Upper lobe of left lung (tissue), 6 donors: ENCODE measurements around the gene ZNF514. TPM values are rescaled to one million over a fixed set of nuclear protein-coding genes. Genes with fewer than 3 reads are reported as not detected.

Experiments
- total RNA-seq, 6 donors: library from RNA; depleted of rRNA in 4 of 6; stranded (reverse); fragments of >200 nt in 4 of 6; gene quantifications; one replicate each; pipeline versions ENCODE4 v1.1.0 to v1.2.1, GENCODE V29; 2016 to 2021
- donor health status: DM: no; HTN: no; CAD: no; lungs with moderate emphysema.
- donor health status: DM: no; HTN: yes; CAD: no; lungs with severe emphysema.

The ZNF514 gene
- total RNA-seq, 6 donors from 2014 or later = 12.5 to 49.2 (median 15.9) TPM

Other genes with a start within 250 kb of the ZNF514 start
- gene MAL, start 134.1 kb downstream of the ZNF514 start, total RNA-seq = 10 to 100 TPM in 1 of 6 donors, 1 to 10 TPM in 4, not detected in 1; 3.7 to 13.0 (median 5.0) TPM
- gene MRPS5, start 38.0 kb downstream of the ZNF514 start, total RNA-seq = 10 to 100 TPM; 37.5 to 77.5 (median 47.9) TPM
- gene ZNF2, start 6.0 kb upstream of the ZNF514 start, total RNA-seq = 10 to 100 TPM in 1 of 6 donors, 1 to 10 TPM in 4, not detected in 1; 4.1 to 12.6 (median 4.5) TPM
- gene ZNF892, start 47.7 kb upstream of the ZNF514 start, total RNA-seq = 10 to 100 TPM in 2 of 6 donors, 1 to 10 TPM in 4; 2.4 to 13.6 (median 4.4) TPM
- gene PROM2, start 114.6 kb upstream of the ZNF514 start, total RNA-seq = 10 to 100 TPM in 2 of 6 donors, 1 to 10 TPM in 4; 3.3 to 26.2 (median 5.0) TPM
- gene KCNIP3, start 137.5 kb upstream of the ZNF514 start, total RNA-seq = 1 to 10 TPM; 1.0 to 5.9 (median 2.5) TPM
- 10 to 100 TPM; 18.9 to 23.3 (median 22.2) TPM for gene FAHD2A, start 242.9 kb upstream of the ZNF514 start, total RNA-seq